Epidermal melanocyte (primary cell): ENCODE results near the gene GON4L.
"Not testable (repeated sequence)": the region's sequence is repeated elsewhere in the genome, so short reads cannot be mapped to it uniquely, and the experiment has no call there.

Source experiments
- DNase-seq: peaks from one replicate; pipeline ENCODE4 v3.0.0; 2011; ENCODE audit warnings: low spot score; ENCODE audit not compliant: insufficient read length

GON4L gene

DNA sequence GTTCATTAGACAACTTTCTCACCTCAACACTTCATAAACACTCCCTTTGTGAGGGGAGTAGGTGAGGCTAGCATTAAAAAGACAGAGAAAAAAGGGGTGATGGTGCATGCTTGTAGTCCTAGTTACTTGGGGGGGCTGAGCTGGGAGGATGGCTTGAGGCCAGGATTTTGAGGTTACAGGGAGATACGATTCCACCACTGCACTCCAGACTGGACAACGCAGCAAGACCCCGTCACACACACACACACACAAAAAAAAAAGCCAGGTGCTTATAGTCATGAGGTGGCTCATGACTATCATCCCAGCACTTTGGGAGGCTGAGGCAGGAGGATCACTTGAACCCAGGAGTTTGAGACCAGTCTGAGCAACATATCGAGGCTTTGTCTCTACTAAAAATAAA is 29.6 kb downstream of the GON4L start:
- DNase-seq, result no peak

GRCh38 chr1:155816351-155816750 is 40.7 kb downstream of the GON4L start:
- DNase-seq, result no peak

DNA sequence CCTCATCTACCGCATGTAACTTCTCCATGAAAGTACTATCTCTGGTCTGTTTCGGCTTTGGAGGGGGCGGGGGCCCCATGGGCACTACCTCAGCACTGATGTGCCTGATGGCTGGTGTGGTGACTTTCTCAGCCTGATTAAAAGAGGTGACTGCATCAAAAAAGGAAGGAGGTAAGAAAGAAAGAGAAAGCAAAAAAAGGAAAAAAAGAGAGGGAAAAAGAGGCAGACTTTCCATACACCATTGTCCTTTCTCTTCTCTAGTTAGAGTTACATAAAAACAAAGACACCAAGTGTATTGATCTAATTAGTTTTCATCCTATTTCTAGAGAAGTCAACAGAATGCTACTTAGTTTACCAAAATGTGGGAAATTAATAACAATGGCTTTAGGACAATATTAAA is 43.3 kb downstream of the GON4L start:
- no peak for DNase-seq

DNA sequence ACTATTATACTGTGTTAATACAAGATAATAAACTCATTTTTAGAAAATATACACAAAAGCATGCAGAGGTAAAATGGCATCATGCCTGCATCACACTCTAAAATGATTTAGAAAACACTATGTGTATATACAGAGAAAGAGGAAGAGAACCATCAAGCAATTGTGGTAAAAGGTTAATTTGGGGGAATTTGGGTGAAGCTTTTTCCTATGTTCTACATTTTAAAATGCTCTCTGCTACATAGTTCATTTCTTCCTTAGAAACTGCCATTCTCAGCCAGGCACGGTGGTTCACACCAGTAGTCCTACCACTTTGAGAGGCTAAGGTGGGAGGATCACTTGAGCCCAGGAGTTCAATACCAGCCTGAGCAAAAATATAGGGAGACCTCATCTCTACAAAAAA is 44.1 kb downstream of the GON4L start:
- no peak for DNase-seq

DNA sequence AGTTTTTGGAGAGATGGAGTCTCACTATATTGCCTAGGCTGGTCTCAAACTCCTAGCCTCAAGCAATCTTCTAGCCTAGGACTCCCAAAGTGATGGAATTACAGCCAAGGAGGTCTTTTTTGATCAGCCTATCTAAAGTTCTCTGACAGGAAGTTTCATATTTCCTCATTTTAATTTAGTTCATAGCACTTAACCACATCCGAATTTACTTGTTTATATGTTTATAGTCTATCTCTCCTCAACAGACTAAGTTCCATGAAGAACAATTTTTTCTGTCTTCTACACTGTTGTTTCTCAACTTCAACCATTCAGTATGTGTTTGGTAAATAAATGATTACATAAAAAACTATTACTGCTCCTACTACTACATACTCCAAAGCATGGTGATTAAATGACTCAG is 47.9 kb downstream of the GON4L start:
- DNase-seq, result no peak

GRCh38 chr1:155801149-155801548 is 55.9 kb downstream of the GON4L start:
- no peak for DNase-seq

GRCh38 chr1:155795618-155796017 is 61.4 kb downstream of the GON4L start:
- DNase-seq, result not testable (repeated sequence)

DNA sequence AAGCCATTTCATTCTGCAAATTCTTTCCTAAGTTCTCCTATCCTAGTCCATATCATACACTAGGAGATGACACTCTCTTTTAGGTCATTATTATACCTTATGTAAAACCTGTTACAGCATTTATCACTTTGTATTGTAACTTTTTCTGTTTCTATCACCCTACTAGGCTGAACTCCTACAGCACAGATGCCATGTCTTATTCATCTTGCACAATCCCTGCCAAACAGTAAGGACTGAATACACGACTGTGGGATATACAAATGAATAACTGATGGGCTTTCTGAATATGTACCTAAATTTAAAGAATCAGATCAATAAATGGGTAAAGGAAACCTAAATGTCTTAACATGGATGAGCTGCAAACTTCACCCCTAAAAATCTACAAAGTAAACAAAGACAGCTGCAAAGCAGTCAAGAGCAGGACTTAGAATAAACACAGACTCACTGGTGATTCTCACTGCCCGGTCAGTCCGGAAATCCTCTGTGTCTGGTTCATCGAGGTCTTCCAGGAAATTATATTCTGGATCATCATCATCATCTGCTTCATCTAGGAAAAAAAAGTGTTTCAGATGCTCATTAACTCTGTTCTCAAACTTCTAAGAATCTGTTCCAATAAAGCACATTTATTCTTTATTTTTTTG is 62.3 kb downstream of the GON4L start:
- DNase-seq, result no peak

DNA sequence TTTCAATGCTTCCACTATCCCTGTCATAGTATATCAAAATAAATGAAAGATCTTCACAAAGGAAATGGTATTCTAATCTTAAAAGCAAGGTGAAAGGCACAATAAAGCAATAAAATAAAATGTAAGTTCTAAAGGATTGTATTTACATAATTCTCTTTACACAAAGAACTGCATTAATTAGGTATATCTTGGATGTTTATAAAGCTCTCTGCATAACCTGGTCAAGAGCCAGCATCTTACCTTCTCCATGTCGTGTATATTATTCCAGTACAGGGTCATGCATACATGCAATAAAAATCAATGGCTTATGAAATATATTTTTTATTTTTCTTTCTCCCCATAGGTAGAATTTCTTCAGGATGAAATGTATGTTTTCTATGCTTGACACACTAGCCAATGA is 63.8 kb downstream of the GON4L start:
- no peak for DNase-seq

DNA sequence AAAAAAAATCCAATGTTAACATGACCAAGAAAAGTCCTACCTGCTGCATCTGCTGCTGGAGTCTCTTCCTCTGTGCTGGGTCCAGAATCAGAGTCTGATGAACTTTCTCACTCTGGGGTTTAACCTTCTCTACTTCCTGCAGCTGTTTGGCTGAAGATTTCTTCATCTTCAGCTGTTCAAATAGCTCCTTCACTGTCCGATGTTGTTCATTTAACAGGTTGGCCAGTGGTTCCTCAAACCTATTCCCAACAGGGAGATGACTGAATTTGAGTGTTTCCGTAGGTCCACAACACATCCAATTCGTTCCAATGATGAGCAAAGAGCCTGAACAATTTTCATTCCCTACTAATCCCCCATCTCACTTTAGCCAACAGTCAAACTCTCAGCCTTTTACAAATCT is 79.4 kb downstream of the GON4L start:
- DNase-seq, result no peak

DNA sequence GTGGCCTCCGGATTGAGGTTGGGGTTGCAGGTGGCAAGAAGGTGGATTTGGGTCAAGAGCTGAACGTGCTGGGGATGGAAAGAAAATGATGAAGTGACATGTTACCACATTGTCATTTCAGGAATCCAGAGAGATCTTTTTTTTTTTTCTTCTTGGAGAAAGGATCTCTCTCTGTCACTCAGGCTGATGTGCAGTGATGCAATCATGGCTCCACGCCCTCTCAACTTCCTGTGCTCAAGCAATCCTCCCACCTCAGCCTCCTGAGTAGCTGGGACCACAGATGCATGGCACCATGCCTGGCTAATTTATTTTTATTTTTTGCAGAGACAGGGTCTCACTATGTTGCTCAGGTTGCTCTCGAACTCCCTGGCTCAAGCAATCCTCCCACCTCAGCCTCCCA is 80.6 kb downstream of the GON4L start:
- DNase-seq, result no peak

DNA sequence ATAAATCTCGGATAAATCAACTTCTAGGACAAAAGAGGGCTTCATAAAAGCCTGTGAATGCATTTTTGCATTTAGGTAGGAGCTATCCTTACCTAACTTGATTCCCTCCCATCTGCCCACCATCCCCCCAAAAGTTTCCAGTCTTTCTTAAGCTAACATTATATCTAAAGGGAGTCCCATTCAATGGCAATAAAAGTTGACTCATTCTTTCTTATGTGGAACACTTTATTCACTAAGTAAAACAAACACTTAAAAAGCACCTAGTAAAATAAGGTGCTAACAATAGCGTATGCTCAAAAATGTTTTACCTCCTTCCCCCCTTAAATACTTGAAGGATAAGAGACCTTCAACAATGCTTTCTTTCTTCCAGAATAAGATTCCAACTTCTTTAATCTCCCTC is 83.8 kb downstream of the GON4L start:
- DNase-seq, result no peak

DNA sequence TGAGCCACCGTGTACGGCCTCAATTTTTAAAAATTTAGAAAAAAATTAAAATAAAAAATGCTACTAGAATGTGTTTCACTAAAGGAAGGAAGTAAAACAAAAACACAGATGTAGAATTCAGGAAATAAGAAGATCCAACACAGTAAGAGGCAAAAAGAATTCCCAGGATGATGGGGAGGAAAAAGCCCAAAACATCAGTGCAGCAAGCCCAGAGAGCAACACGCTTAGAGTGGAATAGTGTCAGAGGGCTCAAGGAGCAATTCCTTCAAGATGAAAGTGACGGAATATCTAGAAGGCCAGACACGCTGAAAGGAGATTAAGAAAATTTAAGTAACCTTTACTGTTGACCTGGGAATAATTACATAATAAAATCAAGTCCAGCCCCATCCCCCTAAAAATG is 87.8 kb downstream of the GON4L start:
- DNase-seq, result no peak

DNA sequence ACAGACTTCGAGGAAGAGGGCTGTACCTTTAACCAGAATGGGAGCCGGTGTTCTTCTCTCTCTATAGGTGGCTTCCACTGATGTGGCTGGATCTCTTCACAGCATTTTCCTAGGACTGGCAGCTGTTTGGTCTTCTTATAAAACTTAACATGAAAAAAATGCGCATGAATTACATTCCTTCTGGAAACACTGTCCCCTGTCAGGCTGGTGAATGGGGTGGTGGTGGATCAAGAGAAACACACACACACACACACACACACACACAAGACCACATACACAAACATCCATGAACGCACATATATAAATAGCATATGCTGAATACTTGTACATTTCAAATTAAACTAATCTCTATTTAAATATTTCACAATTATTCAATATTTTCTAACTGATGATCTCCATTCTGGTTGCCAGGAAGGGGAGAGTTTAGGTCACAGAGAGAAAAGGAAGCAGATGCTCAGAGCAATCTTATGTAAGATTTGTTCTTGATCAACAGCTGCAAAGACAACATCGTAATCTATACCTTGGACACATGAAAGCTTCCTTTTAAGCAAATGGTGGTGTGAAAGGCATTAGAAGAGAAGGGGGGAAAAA is 89.5 kb downstream of the GON4L start:
- not testable (repeated sequence) for DNase-seq

- DNase-seq, result not testable (repeated sequence)
Observed at GRCh38 chr1:155763989-155764388, 93.0 kb downstream of the GON4L start.

- DNase-seq, result not testable (repeated sequence)
Observed at GRCh38 chr1:155763090-155763815, 93.8 kb downstream of the GON4L start.

DNA sequence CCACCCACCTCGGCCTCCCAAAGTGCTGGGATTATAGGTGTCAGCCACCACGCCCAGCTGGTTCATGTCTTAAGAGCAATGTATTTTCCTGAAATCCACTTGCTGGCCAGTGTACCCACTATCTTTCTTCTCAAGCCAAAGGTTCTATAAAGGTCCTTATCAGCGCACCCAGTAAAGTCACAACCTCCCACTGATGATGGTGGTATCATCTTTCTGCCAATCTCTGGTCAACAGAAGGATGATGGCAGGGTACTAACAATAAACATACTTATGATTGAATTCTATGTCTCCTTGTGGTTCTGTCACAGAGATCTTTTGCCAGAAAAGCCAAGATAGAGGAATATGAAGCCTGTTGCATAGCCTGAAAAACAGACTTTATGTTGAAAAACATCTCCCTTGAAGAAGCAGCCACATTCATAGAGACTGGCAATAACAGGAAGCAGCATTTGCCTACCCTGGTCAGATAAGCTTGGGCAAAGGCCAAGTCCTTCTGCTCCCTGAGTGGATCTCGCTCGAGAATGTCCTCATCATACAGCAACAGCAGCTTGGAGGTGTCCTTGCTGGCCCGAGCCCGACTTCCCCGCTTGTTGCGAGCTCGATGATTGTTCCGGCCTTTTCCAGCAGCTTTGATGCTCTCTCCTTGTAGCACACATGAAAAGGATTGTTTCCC is 95.1 kb downstream of the GON4L start:
- no peak for DNase-seq

DNA sequence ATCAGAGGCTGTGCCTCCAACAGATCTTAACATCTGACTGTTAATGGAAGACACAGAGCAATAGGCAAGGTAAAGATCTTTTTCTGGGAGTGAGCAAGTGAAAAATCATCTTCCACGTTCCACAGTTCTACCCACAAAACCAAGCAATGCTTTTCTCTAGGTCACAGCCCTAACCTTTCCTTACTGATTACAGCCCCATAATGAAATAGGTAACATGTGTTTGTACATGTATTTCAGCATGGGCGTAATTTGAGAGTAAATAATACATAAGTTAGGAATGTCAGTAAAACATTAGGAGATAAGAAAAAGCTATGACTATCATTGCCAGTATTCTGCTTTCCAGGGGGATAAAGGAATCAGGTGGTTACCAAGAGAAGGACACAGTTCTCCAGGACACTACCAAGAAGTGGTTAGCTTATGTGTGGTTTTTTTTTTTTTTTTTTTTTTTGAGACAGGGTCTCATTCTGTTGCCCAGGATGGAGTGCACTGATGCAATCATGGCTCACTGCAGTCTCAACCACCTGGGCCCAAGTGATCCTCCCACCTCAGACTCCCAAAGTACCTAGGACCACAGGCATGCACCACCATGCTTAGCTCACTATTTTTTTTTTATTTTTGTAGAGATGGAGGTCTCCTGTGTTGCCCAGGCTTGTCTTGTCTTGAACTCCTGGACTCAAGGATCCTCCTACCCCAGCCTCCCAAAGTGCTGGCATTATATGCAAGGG is 96.1 kb downstream of the GON4L start:
- no peak for DNase-seq

- no peak for DNase-seq
Observed at GRCh38 chr1:155759966-155760630, 96.9 kb downstream of the GON4L start.

DNA sequence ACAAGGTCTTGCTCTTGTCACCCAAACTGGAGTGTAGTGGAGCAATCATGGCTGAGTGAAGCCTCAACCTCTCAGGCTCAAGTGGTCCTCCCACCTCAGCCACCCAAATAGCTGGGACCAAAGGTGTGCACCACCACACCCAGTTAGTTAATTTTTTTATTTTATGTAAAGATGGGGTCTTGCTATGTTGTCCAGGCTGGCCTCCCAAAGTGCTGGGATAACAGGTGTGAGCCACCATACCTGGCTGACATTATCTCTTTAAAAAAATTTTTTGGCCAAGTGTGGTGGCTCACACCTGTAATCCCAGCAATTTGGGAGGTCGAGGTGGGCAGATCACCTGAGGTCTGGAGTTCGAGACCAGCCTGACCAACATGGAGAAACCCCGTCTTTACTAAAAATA is 98.0 kb downstream of the GON4L start:
- DNase-seq, result not testable (repeated sequence)

DNA sequence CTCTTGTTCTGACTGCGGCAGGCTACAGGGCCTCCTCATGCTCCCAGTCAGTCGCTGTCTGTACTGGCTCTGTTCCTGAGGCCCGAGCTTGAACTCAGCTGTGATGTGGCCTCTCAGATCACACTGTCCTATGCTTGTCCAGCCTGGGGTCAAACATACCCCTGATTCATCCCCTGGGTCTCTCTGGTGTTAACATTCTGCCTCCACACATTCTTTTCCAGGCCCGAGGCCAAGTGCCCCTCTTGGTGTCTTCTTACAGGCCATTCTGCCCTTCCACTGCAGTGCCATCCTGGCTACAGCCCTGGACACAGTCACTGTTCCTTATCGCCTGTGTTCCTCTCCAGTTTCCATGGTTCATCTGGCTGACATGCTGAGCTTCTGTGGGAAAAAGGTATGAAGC is 108.9 kb downstream of the GON4L start:
- not testable (repeated sequence) for DNase-seq
